Hematopoietic multipotent progenitor cell treated with erythropoietin and hydrocortisone succinate and interleukin-3 and kit ligand, for 8 days (in vitro differentiated cells): Measurements from ENCODE around the gene DENND5A.

Experiments
- DNase-seq: peaks from one replicate; pipeline ENCODE4 v3.0.0-alpha.2; 2015

DENND5A gene

DNA sequence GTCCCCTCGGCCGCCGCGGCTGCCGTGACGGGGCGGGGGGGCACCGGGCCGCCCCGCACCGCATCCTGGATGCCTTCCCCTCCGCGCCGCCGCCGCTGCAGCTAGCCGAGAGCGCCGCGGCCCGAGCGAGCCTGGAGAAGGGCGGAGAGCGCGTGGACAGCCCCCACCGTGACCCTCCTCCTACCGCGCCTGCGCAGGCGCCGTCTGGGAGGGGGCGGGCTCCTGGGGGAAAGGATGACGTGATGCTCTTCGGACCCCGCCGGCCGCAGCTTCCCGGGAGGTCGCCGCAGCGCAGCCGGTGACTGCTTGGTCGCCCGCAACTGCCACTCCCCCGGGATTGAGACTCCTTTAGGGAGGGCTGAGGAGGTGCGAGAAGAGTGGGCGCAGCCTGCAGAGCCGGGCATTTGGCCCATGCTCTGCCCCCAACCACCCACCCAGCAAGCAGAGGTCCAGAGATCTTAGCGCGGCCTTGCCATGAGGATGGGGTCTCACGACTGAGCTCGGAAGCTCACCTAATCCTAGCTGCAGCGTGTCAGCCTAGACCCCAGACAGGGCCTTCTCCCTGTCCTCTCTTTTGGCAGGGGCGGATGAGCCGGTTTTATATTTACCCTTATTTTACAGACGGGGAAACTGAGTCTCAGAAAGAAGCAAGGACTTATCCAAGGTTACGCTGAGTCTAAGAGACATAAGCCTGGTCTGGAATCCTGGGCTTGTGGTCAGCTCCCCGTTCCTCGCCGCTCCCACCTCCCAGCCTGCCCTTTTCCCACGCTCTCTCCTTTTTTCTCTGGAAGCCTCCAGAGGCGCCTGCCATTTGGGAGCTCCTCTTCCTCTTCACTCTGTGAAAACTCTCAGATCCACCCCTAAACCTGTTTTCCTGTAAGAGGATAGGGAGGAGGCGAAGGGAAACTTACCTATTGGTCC is at the start of gene DENND5A:
Gene DENND5A, minus strand, starts transcription at position 140 of the 921 bp plus-strand sequence. CDS start 281 bp downstream, outside the sequence.
- DNase-seq = peak; percentile 47

GRCh38 chr11:9314291-9315077 is 49.3 kb upstream of the DENND5A start, which contains the start of gene TMEM41B:
TMEM41B (minus strand) TSS chr11:9314593; CDS start chr11:9314441, 152 bp downstream.
- peak; percentile 99 for DNase-seq

- DNase-seq = peak; percentile 19
Observed at GRCh38 chr11:9313648-9314290, 48.6 kb upstream of the DENND5A start.

GRCh38 chr11:9310485-9311090 is 45.4 kb upstream of the DENND5A start:
- DNase-seq = no peak

GRCh38 chr11:9304178-9304577 is 39.0 kb upstream of the DENND5A start:
- no peak for DNase-seq

DNA sequence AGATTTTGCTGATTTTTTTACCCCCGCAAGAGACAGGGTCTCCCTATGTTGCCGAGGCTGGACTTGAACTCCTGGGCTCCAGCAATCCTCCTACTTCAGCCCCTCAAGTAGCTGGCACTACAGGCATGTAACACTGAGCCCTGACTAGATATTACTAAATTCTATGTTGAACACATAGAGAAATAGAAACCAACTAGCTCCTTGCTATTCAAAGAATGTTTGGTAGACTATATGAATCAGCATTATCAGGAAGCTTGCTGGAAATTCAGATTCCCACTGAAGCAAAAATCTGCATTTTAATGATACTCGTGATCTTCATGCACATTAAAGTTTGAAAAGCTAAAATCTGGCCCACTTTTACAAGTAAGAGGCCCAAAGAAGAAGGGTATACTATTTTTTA is 37.3 kb upstream of the DENND5A start:
- DNase-seq = no peak

DNA sequence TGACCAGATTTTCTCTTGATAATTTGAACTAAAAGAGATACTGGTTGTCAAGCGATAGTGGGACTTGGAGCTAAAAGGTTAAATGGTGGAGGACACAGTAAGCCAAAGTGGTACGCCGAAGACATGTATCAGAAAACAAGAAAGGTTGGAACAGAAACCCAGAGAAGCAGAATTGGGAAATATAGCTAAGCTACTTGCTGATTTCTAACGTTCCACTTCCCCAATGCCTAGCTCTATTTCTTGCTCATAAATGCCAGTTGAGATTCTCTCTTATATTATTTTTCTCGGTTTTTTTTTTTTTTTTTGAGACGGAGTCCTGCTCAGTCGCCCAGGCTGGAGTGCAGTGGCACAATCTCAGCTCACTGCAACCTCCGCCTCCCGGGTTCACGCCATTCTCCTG is 36.6 kb upstream of the DENND5A start:
- DNase-seq = no peak

DNA sequence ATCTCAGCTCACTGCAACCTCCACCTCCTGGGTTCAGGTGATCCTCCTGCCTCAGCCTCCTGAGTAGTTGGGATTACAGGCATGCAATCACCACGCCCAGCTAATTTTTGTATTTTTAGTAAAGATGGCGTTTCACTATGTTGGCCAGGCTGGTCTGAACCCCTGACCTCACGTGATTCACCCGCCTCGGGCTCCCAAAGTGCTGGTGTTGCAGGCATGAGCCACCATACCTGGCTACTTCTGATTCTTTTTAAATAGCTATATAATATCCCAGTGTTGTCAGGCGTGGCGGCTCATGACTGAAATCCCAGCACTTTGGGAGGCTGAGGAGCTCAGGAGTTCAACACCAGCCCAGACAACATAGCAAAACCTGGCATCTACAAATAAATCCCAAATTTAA is 28.5 kb upstream of the DENND5A start:
- no peak for DNase-seq

DNA sequence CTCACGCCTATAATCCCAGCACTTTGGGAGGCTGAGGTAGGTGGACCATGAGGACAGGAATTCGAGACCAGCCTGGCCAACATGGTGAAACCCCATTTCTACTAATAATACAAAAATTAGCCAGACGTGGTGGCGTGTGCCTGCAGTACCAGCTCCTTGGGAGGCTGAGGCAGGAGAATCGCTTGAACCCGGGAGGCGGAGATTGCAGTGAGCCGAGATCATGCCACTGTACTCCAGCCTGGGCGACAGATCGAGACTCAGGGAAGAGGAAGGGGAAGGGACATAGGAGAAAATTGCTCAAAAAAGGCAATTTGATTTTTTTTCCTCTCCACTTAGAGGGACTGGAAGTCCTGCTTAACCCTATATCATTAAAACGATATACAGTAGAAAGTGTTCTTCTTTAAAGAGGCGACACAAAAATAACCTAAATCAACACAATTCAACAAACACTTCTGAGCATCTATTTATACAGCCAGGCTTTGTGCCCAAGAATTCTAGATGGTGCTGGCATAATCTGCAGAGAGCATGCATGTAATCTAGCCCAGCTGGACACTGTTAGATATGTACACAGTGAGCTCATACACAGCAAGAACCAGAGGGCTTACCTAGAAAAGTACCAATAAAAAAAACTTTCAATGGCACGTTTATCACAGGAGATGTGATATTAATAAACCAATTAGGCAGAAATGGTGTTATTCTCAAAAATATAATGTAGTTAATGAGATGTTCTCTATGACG is 20.9 kb upstream of the DENND5A start:
- DNase-seq = peak; percentile 54

DNA sequence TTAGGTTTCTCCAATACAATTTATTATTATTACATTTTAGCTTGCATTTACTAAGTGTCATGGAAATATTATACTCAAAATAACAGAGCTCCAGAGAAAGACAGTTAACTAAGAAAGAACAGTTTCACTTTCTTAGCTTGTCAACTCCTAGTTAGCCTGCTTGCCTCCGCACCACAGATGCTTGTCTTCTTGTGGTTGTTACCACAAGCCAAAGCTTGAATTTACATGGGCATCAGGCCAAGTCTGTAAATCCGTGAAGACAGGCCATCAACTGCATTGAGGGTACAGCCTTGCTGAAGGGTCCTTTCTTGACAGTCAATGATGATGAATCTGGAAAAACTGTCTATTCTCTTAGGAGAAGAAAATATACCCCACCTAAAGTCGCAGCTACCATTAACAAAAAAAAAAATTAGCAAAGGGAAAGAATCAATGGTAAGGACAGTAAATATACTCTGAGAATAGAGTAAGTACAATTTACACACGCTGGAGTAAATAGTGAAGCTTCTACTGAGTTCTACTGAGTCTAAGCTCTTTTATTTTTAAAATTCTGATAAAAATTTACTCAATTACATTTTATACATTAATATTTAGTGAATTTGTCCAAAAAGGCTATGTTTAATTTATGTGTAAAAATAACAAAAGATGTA is 15.6 kb upstream of the DENND5A start:
- peak; percentile 81 for DNase-seq

- DNase-seq = no peak
Observed at GRCh38 chr11:9277176-9277575, 12.0 kb upstream of the DENND5A start.

GRCh38 chr11:9276571-9276970 is 11.4 kb upstream of the DENND5A start:
- peak; percentile 46 for DNase-seq

DNA sequence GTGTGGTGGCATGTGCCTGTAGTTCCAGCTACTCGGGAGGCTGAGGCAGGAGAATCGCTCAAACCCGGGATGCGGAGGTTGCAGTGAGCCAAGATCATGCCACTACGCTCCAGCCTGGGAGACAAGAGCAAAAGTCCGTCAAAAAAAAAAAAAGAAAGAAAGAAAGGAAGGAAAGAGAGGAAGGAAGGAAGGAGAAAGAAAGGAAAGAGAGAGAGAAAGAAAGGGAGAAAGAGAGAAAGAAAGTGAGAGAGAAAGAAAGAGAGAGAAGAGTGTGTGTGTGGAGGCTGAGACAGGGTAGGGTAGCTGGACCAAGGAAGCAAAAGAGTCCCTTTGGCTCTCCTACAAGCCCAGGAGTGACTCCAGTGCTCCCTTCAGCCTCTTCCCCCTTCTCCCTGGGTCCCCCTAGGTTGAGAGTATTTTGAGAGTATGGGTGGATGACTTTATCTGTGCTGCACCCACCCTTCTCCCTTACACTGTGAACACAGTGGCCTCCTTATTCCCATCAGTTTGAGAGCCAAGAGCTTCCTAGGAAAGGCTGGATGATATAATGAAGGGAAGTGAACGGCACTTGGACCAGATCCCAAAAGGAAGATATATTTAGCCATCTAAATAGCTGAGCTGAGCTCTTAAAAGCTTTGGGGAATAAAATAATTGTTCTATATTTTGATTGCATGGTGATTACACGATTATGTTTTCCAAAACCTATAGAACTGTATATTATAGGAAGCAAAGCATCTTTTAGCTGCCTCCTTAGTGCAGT is 9.5 kb upstream of the DENND5A start:
- no peak for DNase-seq

GRCh38 chr11:9273376-9274336 is 8.5 kb upstream of the DENND5A start:
- DNase-seq = peak; percentile 18

DNA sequence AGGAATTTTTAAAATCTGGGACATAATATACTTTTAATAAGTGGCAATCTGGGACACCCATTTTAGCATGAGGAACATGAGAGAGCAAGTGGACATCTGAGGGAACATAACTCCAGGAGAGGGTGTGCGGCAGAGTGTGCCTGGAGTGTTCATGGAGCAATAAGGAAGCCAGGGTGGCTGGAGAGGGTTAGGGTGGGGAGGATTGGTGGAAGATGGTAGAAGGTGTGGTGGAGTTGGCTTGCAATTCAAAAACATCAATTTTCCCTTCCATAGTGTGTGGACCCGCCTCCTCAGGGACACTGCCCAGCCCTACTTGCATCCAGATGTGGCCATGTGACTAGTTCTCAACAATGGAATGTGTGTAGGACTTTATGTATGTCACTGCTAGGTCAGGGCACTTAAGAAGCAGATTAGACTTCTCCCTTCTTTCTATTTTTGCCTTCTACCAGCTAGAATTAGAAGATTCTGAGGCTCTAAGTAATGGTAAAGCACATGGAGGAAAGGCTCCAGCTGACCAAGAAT is 4.4 kb upstream of the DENND5A start:
- no peak for DNase-seq

DNA sequence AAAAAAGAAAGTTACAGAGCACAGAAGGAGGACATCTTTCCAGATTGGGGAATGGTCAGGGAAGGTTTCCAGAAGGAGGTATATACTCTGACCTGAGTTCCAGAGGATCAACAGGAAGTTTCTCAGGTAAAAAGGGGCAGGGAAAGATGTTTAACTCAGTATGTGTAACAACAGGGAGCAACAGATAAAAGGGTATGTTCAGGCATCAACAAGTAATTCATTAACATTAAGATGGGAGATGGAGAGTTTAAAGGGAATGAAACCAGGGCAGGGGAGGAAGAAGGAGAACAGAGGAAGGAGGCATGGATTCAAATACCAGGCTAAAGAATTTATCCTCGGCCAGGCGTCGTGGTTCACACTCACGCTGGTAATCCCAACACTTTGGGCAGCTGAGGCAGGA is 2.5 kb upstream of the DENND5A start:
- no peak for DNase-seq

- no peak for DNase-seq
Observed at GRCh38 chr11:9266926-9267325, 1.8 kb upstream of the DENND5A start.

DNA sequence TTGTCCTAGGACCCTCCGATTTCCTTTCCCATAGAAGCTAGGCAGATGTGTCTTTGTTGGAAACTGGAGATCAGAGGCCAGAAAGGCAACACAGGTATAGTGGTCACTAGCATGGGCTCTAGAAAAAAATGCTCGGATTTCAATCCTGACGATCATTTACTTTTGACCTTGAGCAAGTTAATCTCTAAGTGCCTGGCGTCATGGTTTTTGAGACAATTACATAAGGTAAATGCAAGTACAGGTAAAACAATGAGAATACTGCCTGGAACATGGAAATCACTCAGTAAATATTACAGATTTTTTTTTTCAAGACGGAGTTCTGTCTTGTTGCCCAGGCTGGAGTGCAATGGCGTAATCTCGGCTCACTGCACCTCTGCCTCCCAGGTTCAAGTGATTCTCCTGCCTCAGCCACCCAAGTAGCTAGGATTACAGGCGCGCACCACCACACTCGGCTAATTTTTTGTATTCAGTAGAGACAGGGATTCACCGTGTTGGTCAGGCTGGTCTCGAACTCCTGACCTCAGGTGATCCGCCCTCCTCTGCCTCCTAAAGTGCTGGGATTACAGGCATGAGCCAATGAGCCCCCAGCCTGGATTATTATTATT is 1.1 kb upstream of the DENND5A start:
- no peak for DNase-seq
